ENCODE results near the gene MACROD2.

DNA sequence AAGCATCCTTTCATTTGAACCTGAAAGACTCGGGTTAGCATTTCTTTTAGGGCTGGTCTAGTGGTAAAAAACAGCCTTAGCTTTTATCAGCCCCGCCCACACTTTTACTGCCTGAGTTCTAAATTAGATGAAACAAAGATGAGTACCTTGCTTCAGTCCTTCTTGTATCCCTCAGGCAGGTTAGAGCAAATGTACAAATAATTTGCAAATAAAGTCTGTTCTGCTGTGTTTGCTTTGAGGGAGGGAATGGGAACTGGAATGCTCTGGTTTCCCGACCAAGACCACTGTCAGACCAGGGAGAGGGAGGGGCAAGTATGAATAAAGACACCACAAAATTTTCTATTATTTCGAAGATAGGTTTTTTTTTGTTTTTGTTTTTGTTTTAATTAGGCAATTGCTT, 427.6 kb downstream of the MACROD2 start:
- TF ChIP-seq, protein P1, sequence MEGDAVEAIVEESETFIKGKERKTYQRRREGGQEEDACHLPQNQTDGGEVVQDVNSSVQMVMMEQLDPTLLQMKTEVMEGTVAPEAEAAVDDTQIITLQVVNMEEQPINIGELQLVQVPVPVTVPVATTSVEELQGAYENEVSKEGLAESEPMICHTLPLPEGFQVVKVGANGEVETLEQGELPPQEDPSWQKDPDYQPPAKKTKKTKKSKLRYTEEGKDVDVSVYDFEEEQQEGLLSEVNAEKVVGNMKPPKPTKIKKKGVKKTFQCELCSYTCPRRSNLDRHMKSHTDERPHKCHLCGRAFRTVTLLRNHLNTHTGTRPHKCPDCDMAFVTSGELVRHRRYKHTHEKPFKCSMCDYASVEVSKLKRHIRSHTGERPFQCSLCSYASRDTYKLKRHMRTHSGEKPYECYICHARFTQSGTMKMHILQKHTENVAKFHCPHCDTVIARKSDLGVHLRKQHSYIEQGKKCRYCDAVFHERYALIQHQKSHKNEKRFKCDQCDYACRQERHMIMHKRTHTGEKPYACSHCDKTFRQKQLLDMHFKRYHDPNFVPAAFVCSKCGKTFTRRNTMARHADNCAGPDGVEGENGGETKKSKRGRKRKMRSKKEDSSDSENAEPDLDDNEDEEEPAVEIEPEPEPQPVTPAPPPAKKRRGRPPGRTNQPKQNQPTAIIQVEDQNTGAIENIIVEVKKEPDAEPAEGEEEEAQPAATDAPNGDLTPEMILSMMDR (IDR thresholded peaks at IDR 0.05), result no peak
- TF ChIP-seq POLR2AphosphoS5 (IDR thresholded peaks at IDR 0.05), result no peak
